Measurements from ENCODE around the gene HHIPL1. TPM values are rescaled to one million over a fixed set of nuclear protein-coding genes. Genes with fewer than 3 reads are reported as not detected.

Gene HHIPL1
- polyA plus RNA-seq, 2 of the 4 experiments (the other 2 are of a cell fraction), result 0.19 to 0.23 TPM

GRCh38 chr14:99626041-99626648 lies 18.8 kb upstream of the HHIPL1 start (continued):
- no peak for TF ChIP-seq HMGXB4 (CRISPR knock-in tag; IDR thresholded peaks at IDR 0.05; ENCODE audit: borderline replicate concordance)

GRCh38 chr14:99627100-99627499 lies 17.8 kb upstream of the HHIPL1 start:
- Histone ChIP-seq H3K4me2 (no peak overlapping the region), H3K4me1 (0 out of 3 replicates have a peak, but pooled peaks cover 3% of the 10 kb centered on the region), H3K9me3 (no peaks in the 10 kb centered on the region), H3K4me3 (no peak overlapping the region), H3K27ac (no peak overlapping the region)
- ChIA-PET POLR2A (no interaction called here), CTCF (interaction anchor here (3.2 to 9.1 kb wide), 4 partner anchors 9 to 103 kb away, joined by 23 to 105 read pairs (median 58); partner anchors contain the start of gene CCDC85C)
- DNase-seq (ENCODE audit: low read depth in 1 of 2, low spot score in 1 of 2) (no peak), FAIRE-seq (no peak), ATAC-seq (no peak)
- 66% methylated on average over 2 of the region's 2 CpGs for WGBS (ENCODE audit: missing lambda C conversion rate)
- no peak for TF ChIP-seq ESRRA (IDR thresholded peaks at IDR 0.05; ENCODE audit: borderline replicate concordance, low read length)
- no peak for TF ChIP-seq REST (IDR thresholded peaks at IDR 0.05)
- TF ChIP-seq CHD4 (IDR thresholded peaks at IDR 0.05; ENCODE audit: borderline replicate concordance), result no peak

- Histone ChIP-seq H3K27ac (no peak overlapping the region), H3K4me2 (no peak overlapping the region), H3K9me3 (no peaks in the 10 kb centered on the region), H3K4me1 (0 out of 3 replicates have a peak, but pooled peaks cover 3% of the 10 kb centered on the region), H3K4me3 (no peak overlapping the region)
- FAIRE-seq (no peak), ATAC-seq (no peak), DNase-seq (ENCODE audit: low read depth in 1 of 2, low spot score in 1 of 2) (no peak)
- 68% methylated on average over 13 of the region's 13 CpGs for WGBS (ENCODE audit: missing lambda C conversion rate)
- POLR2A ChIA-PET, result interaction anchor here (0.5 kb wide), 1 partner anchor 55 kb away, joined by 3 read pairs; no protein-coding TSS in a partner anchor
- CTCF ChIA-PET, result interaction anchor here (0.6 to 9.1 kb wide), 36 partner anchors 9 to 1197 kb away, joined by 3 to 105 read pairs (median 4); partner anchors contain the start of genes CCDC85C and HHIPL1
- TF ChIP-seq EHF (CRISPR knock-in tag; IDR thresholded peaks at IDR 0.05) (no peak), MAFK (IDR thresholded peaks at IDR 0.05; ENCODE audit: partially characterized antibody) (no peak), SREBF2 (IDR thresholded peaks at IDR 0.05) (no peak), HEYL (CRISPR knock-in tag; IDR thresholded peaks at IDR 0.05) (no peak), EP300 (IDR thresholded peaks at IDR 0.05) (no peak), REST (IDR thresholded peaks at IDR 0.05) (no peak), FOSL2 (IDR thresholded peaks at IDR 0.05) (no peak), FOSL2 (CRISPR knock-in tag; IDR thresholded peaks at IDR 0.05) (no peak), HMGXB4 (CRISPR knock-in tag; IDR thresholded peaks at IDR 0.05; ENCODE audit: borderline replicate concordance) (no peak), ZSCAN20 (CRISPR knock-in tag; IDR thresholded peaks at IDR 0.05) (no peak), ATOH8 (CRISPR knock-in tag; IDR thresholded peaks at IDR 0.05; ENCODE audit: low read depth) (no peak), ELK1 (IDR thresholded peaks at IDR 0.05; ENCODE audit: low read depth, low read length) (no peak), HOXB5 (CRISPR knock-in tag; IDR thresholded peaks at IDR 0.05) (no peak), HES2 (IDR thresholded peaks at IDR 0.05) (no peak)
These were observed 17.2 kb upstream of the HHIPL1 start for GRCh38 chr14:99627510-99628381.
